CD14-positive monocyte (primary cell): ENCODE results near the gene FKBP2. TPM values are rescaled to one million over a fixed set of nuclear protein-coding genes. Genes with fewer than 3 reads are reported as not detected.

Experiments used
- DNase-seq, 3 donors: peaks; one replicate each; pipeline ENCODE4 v3.0.0-alpha.2; 2011 to 2022
- H2AFZ ChIP-seq: 2 replicates; pipeline ENCODE4 v1.6.0; 2012; ENCODE audit warnings: mild to moderate bottlenecking, low read depth, low read length, inconsistent platforms; ENCODE audit not compliant: insufficient read depth, poor library complexity, severe bottlenecking
- H3K27ac ChIP-seq, 2 donors: 1 replicate in 1 of 2; 2 replicates in 1 of 2; pipeline ENCODE4 v1.5.1; 2012 to 2013; ENCODE audit warnings: low read length in 2 of 2, control low read depth in 1 of 2, inconsistent platforms in 1 of 2, low read depth in 1 of 2, mild to moderate bottlenecking in 1 of 2
- H3K27me3 ChIP-seq, 2 donors: one replicate each; pipeline versions ENCODE4 v1.6.0 to v1.6.1; 2011 to 2013; ENCODE audit warnings: low read length in 2 of 2; ENCODE audit not compliant: control insufficient read depth in 2 of 2, insufficient read depth in 2 of 2
- H3K36me3 ChIP-seq, 2 donors: replicated peaks in 1 of 2; 1 replicate in 1 of 2; 2 replicates in 1 of 2; pipeline versions ENCODE4 v1.5.1 to v1.6.1; 2012 to 2013; ENCODE audit warnings: low read length in 2 of 2, control low read depth in 1 of 2, inconsistent platforms in 1 of 2, mild to moderate bottlenecking in 1 of 2; ENCODE audit not compliant: insufficient read depth in 2 of 2, control insufficient read depth in 1 of 2
- H3K4me1 ChIP-seq, 2 donors: 1 replicate in 1 of 2; 2 replicates in 1 of 2; pipeline versions ENCODE4 v1.5.1 to v1.6.1; 2012 to 2013; ENCODE audit warnings: low read length in 2 of 2, control low read depth in 1 of 2, inconsistent platforms in 1 of 2, mild to moderate bottlenecking in 1 of 2, moderate library complexity in 1 of 2; ENCODE audit not compliant: insufficient read depth in 2 of 2, control insufficient read depth in 1 of 2
- H3K4me2 ChIP-seq: replicated peaks from 2 replicates; pipeline ENCODE3; 2012; ENCODE audit warnings: low read length, moderate library complexity, mild to moderate bottlenecking; ENCODE audit not compliant: poor library complexity, severe bottlenecking; ENCODE audit errors: extremely low read depth
- H3K4me3 ChIP-seq, 3 experiments: fragments of 200-600 bp in 1 of 3; sonication (generic) in 1 of 3; replicated peaks in 1 of 3; 1 replicate in 2 of 3; 2 replicates in 1 of 3; pipeline ENCODE4 v1.5.1; 2011 to 2013; ENCODE audit warnings: low read length in 3 of 3, mild to moderate bottlenecking in 3 of 3, control low read depth in 2 of 3, low read depth in 2 of 3, inconsistent platforms in 1 of 3, moderate library complexity in 1 of 3
- H3K79me2 ChIP-seq: 2 replicates; pipeline ENCODE4 v1.6.0; 2012; ENCODE audit warnings: mild to moderate bottlenecking, control low read depth, inconsistent platforms, low read length, moderate library complexity; ENCODE audit not compliant: insufficient read depth
- H3K9ac ChIP-seq: 2 replicates; pipeline ENCODE4 v1.6.0; 2017; ENCODE audit warnings: low read length, mild to moderate bottlenecking; ENCODE audit not compliant: insufficient read depth, poor library complexity, severe bottlenecking
- H3K9me3 ChIP-seq, 2 donors: replicated peaks in 1 of 2; 1 replicate in 1 of 2; 2 replicates in 1 of 2; pipeline versions ENCODE4 v1.5.1 to v1.6.1; 2012 to 2013; ENCODE audit warnings: low read length in 2 of 2, control low read depth in 1 of 2; ENCODE audit not compliant: control insufficient read depth in 1 of 2, insufficient read depth in 1 of 2
- H4K20me1 ChIP-seq: 2 replicates; pipeline ENCODE4 v1.6.0; 2012; ENCODE audit warnings: mild to moderate bottlenecking, low read length, control low read depth, moderate library complexity; ENCODE audit not compliant: insufficient read depth
- H3K27ac Mint-ChIP-seq, 7 donors: one replicate each; pipeline ENCODE4 v1.8.0; 2020; ENCODE audit warnings: mild to moderate bottlenecking in 7 of 7, mixed read lengths in 7 of 7, moderate library complexity in 6 of 7, inconsistent platforms in 2 of 7
- H3K27me3 Mint-ChIP-seq, 3 donors: one replicate each; pipeline ENCODE4 v1.8.0; 2021 to 2022; ENCODE audit warnings: low read depth in 3 of 3, mild to moderate bottlenecking in 3 of 3, mixed read lengths in 3 of 3, moderate library complexity in 3 of 3, inconsistent platforms in 1 of 3
- H3K36me3 Mint-ChIP-seq, 2 donors: one replicate each; pipeline ENCODE4 v1.8.0; 2020; ENCODE audit warnings: mixed read lengths in 2 of 2, inconsistent platforms in 1 of 2, mild to moderate bottlenecking in 1 of 2
- H3K4me1 Mint-ChIP-seq: one replicate; pipeline ENCODE4 v1.8.0; 2020; ENCODE audit warnings: mild to moderate bottlenecking, mixed read lengths
- H3K4me3 Mint-ChIP-seq, 2 donors: one replicate each; pipeline ENCODE4 v1.8.0; 2020; ENCODE audit warnings: mild to moderate bottlenecking in 2 of 2, mixed read lengths in 2 of 2, moderate library complexity in 1 of 2
- H3K9me3 Mint-ChIP-seq, 7 donors: one replicate each; pipeline ENCODE4 v1.8.0; 2020 to 2022; ENCODE audit warnings: mixed read lengths in 7 of 7, mild to moderate bottlenecking in 6 of 7, moderate library complexity in 6 of 7, inconsistent platforms in 2 of 7
- CTCF ChIP-seq: fragments of 200-600 bp; IDR thresholded peaks from one replicate; pipeline ENCODE4 v1.8.0; 2022; ENCODE audit warnings: antibody characterized with exemption, mild to moderate bottlenecking
- WGBS: methylation state at CpG from one replicate; pipeline ENCODE4 v1.1.5; 2013; ENCODE audit warnings: missing lambda C conversion rate; ENCODE audit not compliant: insufficient coverage; 5-methylcytosine and 5-hydroxymethylcytosine counted together
- intact Hi-C, 2 donors: fragments of 100-400 bp; cut with micrococcal nuclease; formaldehyde crosslinking; loops; one replicate each; pipeline versions ENCODE4 v1.15.0 to v1.15.1; 2023
- polyA plus RNA-seq, 3 donors: library from polyadenylated mRNA; depleted of rRNA in 1 of 3; unstranded in 2 of 3; stranded (reverse) in 1 of 3; fragments of 300-500 nt in 2 of 3; fragments of >200 nt in 1 of 3; fragmentation: Illumina TruSeq in 2 of 3; gene quantifications; 1 replicate in 2 of 3; 2 replicates in 1 of 3; pipeline ENCODE4 v1.2.3, GENCODE V29; 2012 to 2021

The FKBP2 gene
- polyA plus RNA-seq, 3 donors: 38.9 to 80.7 (median 71.1) TPM

DNA sequence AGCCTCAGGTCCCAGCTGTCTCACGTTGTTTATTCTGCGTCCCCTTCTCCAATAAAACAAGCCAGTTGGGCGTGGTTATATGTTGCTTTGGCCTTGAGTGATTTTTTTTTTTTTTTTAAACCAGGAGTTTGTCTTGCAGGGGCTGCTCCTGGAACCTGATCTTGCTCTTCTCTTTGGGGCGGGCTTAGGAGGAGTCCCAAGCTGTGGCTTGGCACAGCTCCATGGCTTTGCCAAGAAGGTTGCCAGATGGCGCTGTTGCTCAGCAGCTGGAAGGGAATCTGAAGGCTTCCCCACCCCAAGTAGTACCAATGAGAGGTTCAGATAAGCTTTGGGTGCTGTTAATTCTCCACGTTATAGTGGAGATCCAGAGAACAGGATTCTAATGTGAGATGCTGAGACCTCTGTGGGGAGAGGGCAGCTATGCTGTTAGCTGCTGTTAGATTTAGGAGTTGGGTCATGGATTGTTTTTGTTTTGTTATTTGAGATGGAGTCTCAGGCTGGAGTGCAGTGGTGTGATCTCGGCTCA, 36.4 kb upstream of the FKBP2 start:
- peaks cover 57 to 61% of the 10 kb centered on the region in 2 donors for H3K36me3 Mint-ChIP-seq
- intact Hi-C loops: no loop called here
- peak; percentile 82 for TF ChIP-seq CTCF
- peaks cover 48% of the 10 kb centered on the region for H3K4me1 Mint-ChIP-seq
- Histone ChIP-seq H3K9me3 (no peaks in the 10 kb centered on the region), H3K4me1 (peaks cover 48 to 63% of the 10 kb centered on the region in 2 donors), H3K9ac (no peak overlapping the region), H3K79me2 (peaks cover 41% of the 10 kb centered on the region), H2AFZ (no peak overlapping the region), H3K36me3 (peaks cover 56 to 61% of the 10 kb centered on the region in 2 donors), H4K20me1 (peaks cover 24% of the 10 kb centered on the region), H3K4me3 (peak overlapping the region in 1 of 3 experiments; percentile 98), H3K27ac (peak overlapping the region; percentile 98 to 99), H3K27me3 (no peaks in the 10 kb centered on the region), H3K4me2 (peak overlapping the region; percentile 94)
- H3K27me3 Mint-ChIP-seq: no peaks in the 10 kb centered on the region
- peaks cover 0 to 1% (median 0%) of the 10 kb centered on the region in 7 donors for H3K9me3 Mint-ChIP-seq
- peak overlapping the region; percentile 97 to 99 (median 98) for H3K27ac Mint-ChIP-seq
- DNase-seq: peak; percentile 85 to 92 (median 88)
- H3K4me3 Mint-ChIP-seq: peak overlapping the region in 1 of 2 donors; percentile 45
- no CpG with 5 or more reads among the region's 7 CpGs for WGBS

DNA sequence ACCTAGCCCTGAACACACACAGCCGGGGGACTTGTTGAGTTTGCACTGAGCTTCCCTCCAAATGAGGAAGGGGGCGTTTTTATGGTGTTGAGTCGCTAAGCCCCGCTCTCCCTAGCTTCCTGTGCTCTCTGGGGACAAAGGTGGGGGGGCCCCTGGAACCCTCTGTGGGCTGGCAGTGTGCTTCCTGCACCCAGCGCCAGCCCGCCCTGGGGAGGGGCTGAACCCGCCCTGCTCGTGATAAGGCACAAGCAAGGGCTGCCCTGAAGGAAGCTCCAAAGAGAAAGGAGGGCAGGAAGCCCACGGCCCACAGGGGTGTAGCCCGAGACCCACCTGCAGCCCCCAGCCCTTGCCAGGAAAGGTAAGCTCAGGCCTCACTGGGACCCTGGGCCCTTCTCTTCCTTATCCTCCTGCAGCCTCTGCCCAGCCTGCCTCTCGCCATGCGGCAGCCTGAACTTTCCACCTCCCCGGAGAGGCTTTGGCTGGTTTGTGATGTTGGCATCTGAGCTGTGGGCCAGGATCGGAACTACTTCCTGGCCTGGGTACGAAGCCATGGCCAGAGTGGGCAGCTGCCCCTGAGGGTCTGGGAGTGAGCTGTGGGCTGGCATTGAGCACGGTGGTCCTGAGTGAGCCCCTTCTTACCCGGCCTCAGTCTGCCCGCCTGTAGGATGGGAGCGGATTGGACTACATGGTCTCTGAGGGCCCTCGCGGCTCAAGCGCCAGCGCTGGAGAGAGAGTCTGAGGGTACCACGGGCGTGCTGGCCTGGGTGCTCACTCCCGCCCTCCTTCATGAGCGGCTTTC, 34.2 kb upstream of the FKBP2 start, which contains the start of gene FERMT3:
Gene FERMT3, plus strand, starts transcription at position 265 of the 799 bp plus-strand sequence. CDS start 644 bp downstream, outside the sequence.
- WGBS: 1% methylated on average over 22 of the region's 27 CpGs
- intact Hi-C loops: loop anchor here (1.0 to 5.0 kb wide), 4 partner anchors 20 to 99 kb away; partner anchors contain the start of genes ESRRA (in 2 of the 2), FKBP2 (in 2 of the 2), NUDT22 (in 1 of the 2) and TRPT1 (in 1 of the 2)
- Histone ChIP-seq H3K79me2 (peaks cover 59% of the 10 kb centered on the region), H2AFZ (peak within 1 kb of the TSS; percentile 18), H3K4me1 (peaks cover 43 to 55% of the 10 kb centered on the region in 2 donors), H3K4me2 (peak within 1 kb of the TSS; percentile 94), H3K36me3 (peaks cover 59 to 61% of the 10 kb centered on the region in 2 donors), H4K20me1 (peaks cover 45% of the 10 kb centered on the region), H3K27me3 (no peaks in the 10 kb centered on the region), H3K9me3 (no peaks in the 10 kb centered on the region), H3K9ac (peak within 1 kb of the TSS; percentile 97), H3K4me3 (peak within 1 kb of the TSS; percentile 62 to 100 (median 98)), H3K27ac (peak within 1 kb of the TSS; percentile 98 to 99)
- H3K36me3 Mint-ChIP-seq: peaks cover 58 to 61% of the 10 kb centered on the region in 2 donors
- peaks cover 45% of the 10 kb centered on the region for H3K4me1 Mint-ChIP-seq
- peak within 1 kb of the TSS; percentile 97 to 99 (median 98) for H3K27ac Mint-ChIP-seq
- no peak for TF ChIP-seq CTCF
- H3K27me3 Mint-ChIP-seq: no peaks in the 10 kb centered on the region
- H3K4me3 Mint-ChIP-seq: peak within 1 kb of the TSS; percentile 98
- peaks cover 0 to 1% (median 0%) of the 10 kb centered on the region in 7 donors for H3K9me3 Mint-ChIP-seq
- peak; percentile 73 to 83 (median 80) for DNase-seq
